ENCODE results near the gene TNRC6A.
A peak's percentile ranks its signal among the peaks of the same experiment; 100 is the strongest.
"Not testable (repeated sequence)": the region's sequence is repeated elsewhere in the genome, so short reads cannot be mapped to it uniquely, and the experiment has no call there.

The TNRC6A gene

DNA sequence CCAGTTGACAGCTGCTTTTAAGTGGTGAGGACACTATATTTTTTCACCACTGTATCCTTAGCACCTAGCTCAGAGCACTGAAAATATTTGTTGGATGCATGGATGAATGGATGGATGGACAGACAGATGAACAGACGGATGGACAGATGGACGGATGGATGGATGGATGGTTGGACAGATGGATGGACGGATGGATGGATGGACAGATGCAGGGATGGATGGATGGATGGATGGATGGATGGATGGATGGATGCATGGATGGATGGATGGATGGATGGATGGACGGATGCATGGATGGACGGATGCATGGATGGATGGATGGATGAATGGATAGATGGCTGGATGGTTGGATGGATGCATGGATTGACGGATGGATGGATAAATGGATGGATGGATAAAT lies 103.9 kb downstream of the TNRC6A start:
- in situ Hi-C loops (cut with HindIII; ENCODE audit: low pct_unique_long_range_greater_than_20kb, low sequenced_read_pairs), result no loop called here
- DNase-seq (ENCODE audit: low read depth in 1 of 2, low spot score in 1 of 2), result no peak
- TF ChIP-seq JUND (IDR thresholded peaks at IDR 0.05; ENCODE audit: low read depth), result no peak

DNA sequence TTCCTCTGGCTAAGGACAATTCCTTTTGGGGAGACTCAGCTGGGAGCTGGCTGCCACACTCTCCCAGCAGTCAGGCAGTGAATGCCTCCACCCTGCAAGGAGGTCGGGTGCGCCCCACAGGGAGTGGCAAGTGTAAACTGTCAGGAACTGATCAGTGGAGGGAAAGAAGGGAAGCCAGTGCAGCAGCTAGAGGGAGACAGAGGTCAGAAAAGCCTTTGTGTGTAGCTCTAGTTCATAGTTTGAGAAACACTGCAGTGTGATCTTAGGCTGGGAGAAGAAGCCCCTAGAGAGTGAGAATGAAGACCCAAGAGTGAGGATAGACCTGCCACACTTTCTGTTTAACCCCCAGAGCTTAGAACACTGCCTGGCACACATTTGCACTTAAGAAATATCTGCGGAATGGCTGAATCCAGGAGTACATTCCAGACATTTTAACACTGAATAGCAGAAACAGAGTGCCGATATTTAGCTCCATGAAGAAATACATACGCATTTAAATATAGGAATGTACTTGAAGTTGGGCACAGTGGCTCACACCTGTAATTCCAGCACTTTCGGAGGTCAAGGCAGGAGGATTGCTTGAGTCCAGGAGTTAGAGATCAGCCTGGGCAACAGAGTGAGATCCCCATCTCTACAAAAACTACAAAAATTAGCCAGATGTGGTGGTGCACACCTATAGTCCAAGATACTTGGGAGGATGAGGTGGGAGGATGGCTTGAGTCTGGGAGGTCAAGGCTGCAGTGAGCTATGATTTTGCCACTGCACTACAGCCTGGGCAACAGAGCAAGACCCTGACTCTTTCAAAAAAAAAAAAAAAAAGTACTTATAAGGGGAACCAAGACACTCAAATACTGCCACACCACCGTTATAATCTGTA lies 105.2 kb downstream of the TNRC6A start:
- peak; percentile 56 to 67 for DNase-seq (ENCODE audit: low read depth in 1 of 2, low spot score in 1 of 2)
- TF ChIP-seq JUND (IDR thresholded peaks at IDR 0.05; ENCODE audit: low read depth), result no peak

DNA sequence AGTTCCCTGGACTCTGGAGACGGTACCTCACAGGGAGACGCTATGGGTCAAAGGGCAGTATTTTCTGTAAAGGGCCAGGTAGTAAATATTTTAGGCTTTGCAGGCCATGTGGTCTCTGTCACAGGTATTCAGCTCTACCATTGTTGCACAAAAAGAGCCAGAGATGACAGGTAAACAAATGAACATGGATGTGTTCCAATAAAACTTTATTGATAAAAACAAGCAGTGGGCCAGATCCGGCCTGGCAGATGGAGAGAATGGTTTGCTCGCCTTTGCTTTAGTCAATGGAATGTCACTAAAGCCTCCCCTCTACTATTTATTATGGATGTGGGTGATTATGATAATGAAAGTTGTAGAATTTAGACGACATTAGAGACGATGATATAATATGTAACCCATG lies 107.4 kb downstream of the TNRC6A start:
- no peak for DNase-seq (ENCODE audit: low read depth in 1 of 2, low spot score in 1 of 2)
- TF ChIP-seq JUND (IDR thresholded peaks at IDR 0.05; ENCODE audit: low read depth), result no peak
- in situ Hi-C loops (cut with HindIII; ENCODE audit: low pct_unique_long_range_greater_than_20kb, low sequenced_read_pairs), result no loop called here

More for the DNA sequence above, 105.2 kb downstream of the TNRC6A start:
- in situ Hi-C loops (cut with HindIII; ENCODE audit: low pct_unique_long_range_greater_than_20kb, low sequenced_read_pairs), result no loop called here

DNA sequence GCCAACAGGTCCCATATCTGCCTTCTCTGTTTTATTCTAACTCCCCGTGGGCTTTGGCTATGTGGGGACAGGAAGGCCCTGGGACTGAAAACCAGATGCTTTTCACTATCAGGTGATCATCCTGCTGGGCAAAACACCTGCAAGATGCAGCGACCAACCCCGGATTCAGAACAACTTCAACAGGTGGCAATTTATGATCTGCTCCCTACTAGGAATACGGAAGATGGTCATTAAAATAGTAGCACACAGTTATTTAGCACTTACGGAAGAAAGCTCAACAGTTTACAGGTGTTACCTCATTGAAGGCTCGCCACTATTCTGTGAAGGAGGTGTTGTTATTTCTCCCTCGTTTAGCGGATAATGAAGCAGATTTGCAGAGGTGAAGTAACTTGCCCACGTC lies 108.5 kb downstream of the TNRC6A start:
- in situ Hi-C loops (cut with HindIII; ENCODE audit: low pct_unique_long_range_greater_than_20kb, low sequenced_read_pairs), result no loop called here
- no peak for TF ChIP-seq JUND (IDR thresholded peaks at IDR 0.05; ENCODE audit: low read depth)
- DNase-seq (ENCODE audit: low read depth in 1 of 2, low spot score in 1 of 2), result no peak

DNA sequence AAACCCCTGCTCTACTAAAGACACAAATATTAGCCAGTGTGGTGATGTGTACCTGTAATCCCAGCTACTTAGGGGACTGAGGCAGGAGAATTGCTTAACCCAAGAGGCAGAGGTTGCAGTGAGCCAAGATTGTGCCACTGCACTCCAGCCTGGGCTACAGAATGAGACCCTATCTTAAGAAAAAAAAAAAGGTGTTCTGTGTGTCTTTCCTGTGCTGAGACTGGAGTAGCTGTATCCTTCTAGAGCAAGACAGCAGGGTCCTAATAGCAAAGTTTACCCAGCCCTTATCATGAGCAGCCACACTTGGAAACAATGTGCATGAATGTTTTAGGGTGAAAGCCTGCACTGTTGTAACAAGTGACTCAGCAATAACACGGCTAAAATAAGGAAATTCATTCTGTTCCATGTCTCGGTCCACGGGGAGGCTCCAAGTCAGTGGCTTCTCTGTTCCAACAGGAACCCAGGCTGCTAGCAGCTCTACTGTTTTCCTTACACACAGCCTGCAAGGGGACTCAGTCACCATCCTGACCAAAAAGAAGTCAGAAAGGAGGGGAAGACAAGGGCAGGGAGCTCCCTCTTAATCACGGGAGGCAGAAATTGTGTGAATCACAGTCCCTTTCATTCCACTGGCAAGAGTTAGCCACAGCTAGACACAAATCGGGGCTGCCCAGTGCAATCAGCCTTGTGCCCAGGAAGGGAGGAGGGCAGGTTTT lies 109.3 kb downstream of the TNRC6A start:
- no peak for TF ChIP-seq JUND (IDR thresholded peaks at IDR 0.05; ENCODE audit: low read depth)
- peak in 1 of 2 experiments; percentile 25 for DNase-seq (ENCODE audit: low read depth in 1 of 2, low spot score in 1 of 2)
- in situ Hi-C loops (cut with HindIII; ENCODE audit: low pct_unique_long_range_greater_than_20kb, low sequenced_read_pairs), result no loop called here

DNA sequence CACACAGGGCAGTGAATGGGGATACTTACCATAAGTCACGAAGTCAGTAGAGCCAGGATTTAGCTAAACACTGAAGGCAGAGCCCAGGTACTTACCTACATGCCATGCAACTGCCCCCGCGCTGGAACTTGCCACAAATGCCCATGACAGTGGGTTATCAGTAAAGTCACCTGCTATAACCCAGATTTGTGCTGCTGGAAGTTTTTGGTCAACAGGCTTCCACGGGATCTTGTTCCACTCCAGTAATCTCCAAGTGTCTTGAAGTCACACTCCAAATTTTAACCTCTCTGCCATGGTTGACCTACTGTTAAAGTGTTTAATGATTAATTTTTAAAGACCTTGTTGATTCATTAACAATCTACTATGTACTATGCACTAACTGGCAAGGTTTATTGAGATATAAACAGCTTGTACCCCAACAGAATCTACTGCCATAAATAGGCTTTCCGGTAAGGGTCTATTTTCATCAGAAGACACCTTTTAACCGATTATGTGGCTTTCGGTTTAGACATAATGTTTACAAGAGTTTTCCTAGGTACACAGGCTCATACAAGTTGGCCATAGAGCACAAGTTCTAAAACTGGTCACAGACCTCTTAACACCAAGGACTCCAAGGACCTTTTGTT lies 110.0 kb downstream of the TNRC6A start:
- no peak for TF ChIP-seq JUND (IDR thresholded peaks at IDR 0.05; ENCODE audit: low read depth)
- in situ Hi-C loops (cut with HindIII; ENCODE audit: low pct_unique_long_range_greater_than_20kb, low sequenced_read_pairs), result no loop called here
- DNase-seq (ENCODE audit: low read depth in 1 of 2, low spot score in 1 of 2), result no peak

DNA sequence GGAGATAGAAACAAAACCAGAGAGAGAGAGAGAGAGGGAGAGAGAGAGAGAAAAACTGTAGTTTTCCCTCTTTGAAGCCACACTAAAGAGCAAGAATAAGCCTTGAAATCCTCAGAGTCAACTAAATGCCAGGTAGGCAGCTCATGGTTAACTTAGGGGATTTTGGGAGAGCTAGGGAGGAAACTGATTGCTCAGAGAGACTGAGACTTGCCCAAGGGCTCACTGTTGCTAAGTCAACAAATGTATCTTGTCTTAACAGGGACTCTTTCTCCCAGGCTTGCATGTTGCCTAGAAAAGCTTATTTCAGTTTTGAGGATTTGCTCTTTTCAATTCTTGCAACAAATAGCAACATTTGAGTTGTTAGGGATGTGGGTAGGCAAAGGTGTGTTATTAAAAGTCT lies 111.8 kb downstream of the TNRC6A start:
- in situ Hi-C loops (cut with HindIII; ENCODE audit: low pct_unique_long_range_greater_than_20kb, low sequenced_read_pairs), result no loop called here
- TF ChIP-seq JUND (IDR thresholded peaks at IDR 0.05; ENCODE audit: low read depth), result no peak
- no peak for DNase-seq (ENCODE audit: low read depth in 1 of 2, low spot score in 1 of 2)

DNA sequence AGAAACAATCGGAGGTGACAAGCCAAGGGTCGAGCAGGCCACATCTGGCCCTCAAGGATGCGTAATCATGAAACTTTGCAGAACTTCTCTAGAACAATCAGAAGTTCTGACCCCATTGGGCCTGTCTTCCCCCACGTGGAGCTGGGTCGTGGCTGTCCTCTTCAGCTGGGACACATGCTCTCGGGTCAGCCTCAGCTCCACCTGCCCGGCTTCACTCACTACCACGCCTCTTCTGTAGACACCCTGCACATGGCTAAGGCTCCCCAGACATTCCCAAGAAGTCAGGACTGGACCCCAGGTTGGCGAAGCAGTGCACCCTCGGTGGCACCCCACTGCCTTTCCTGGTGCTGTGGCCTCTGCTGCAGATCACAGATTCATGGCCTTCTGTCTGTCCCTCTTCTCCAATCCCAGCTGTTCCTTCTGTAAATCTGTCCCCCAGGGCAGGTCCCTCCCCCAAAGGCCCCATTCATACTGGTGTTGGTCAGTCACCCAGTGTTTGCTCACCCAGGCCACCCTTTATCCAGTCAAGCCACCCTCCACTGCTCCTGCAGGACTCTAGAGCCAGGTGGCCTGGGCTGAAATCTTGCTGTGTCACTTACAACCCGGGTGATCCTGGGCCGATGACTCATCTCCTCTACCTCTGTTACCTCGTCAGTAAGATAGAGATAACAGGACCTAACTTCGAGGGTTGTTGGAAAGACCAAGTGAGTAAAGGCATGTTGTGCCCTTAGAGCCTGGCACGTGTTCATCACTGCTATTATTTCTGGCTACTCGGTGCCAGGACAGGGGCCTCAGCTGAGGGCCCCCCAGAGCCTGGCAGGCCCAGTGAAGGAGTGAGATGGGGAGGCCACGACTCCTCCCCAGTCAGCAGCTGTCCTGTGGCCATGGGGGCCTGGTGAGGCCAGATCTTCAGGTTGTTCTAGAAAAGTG lies 114.9 kb downstream of the TNRC6A start:
- in situ Hi-C loops (cut with HindIII; ENCODE audit: low pct_unique_long_range_greater_than_20kb, low sequenced_read_pairs), result no loop called here
- no peak for TF ChIP-seq JUND (IDR thresholded peaks at IDR 0.05; ENCODE audit: low read depth)
- DNase-seq (ENCODE audit: low read depth in 1 of 2, low spot score in 1 of 2), result no peak

DNA sequence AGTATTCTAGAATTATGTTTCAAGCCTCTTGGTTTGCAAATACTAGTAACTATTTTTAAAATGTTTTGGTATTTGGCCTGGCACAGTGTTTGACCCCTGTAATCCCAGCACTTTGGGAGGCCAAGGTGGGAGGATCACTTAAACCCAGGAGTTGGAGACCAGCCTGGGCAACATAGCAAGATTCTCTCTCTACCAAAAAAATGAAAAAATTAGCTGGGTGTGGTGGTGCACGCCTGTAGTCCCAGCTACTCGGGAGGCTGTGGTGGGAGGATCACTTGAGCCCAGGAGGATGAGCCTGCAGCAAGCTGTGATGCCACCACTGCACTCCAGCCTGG lies 115.5 kb downstream of the TNRC6A start:
- in situ Hi-C loops (cut with HindIII; ENCODE audit: low pct_unique_long_range_greater_than_20kb, low sequenced_read_pairs); DNase-seq (ENCODE audit: low read depth in 1 of 2, low spot score in 1 of 2): not testable (repeated sequence)

DNA sequence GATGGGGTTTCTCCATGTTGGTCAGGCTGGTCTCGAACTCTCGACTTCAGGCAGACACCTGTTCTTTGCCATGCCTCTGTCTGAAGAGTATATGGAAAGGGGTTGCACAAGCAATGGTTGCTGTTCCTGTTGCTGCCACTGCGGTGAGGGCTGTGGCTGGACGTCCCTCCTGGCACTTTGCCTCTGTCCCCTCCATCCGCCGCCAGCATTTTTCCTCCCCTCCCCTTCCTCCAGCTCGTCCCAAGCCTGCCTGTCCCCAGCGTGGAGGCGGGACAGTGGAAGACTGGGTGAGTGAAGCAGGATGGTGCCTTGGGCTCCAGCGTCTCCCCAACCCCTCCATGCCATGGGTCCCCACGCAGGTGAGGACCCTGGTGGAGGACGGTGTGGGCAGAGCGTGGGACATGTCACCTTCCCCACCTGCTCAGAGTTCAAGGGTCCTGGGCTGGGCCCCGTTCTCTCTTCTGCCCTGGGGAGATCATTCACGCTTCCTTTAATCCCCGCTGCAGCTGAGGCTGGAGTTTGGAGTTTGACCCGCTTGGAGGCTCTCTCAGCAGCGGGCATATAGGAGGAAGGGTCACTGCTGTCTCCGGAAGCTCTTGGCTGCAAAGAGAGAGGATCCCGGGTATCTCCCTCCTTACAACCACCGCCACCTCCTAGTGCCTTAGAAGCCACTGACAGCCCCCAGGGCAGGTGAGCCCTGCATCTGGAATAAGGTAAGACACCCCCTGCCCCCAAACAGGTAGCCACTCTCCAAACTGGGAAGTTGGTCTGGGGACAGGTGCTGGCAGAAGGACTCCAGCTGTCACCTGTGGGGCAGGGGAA lies 116.5 kb downstream of the TNRC6A start, which contains the start of gene SLC5A11:
Gene SLC5A11, plus strand, starts transcription at position 238 of the 822 bp plus-strand sequence. CDS start 12,681 bp downstream, outside the sequence.
- no peak for DNase-seq (ENCODE audit: low read depth in 1 of 2, low spot score in 1 of 2)
- in situ Hi-C loops (cut with HindIII; ENCODE audit: low pct_unique_long_range_greater_than_20kb, low sequenced_read_pairs), result no loop called here
- TF ChIP-seq JUND (IDR thresholded peaks at IDR 0.05; ENCODE audit: low read depth), result no peak

DNA sequence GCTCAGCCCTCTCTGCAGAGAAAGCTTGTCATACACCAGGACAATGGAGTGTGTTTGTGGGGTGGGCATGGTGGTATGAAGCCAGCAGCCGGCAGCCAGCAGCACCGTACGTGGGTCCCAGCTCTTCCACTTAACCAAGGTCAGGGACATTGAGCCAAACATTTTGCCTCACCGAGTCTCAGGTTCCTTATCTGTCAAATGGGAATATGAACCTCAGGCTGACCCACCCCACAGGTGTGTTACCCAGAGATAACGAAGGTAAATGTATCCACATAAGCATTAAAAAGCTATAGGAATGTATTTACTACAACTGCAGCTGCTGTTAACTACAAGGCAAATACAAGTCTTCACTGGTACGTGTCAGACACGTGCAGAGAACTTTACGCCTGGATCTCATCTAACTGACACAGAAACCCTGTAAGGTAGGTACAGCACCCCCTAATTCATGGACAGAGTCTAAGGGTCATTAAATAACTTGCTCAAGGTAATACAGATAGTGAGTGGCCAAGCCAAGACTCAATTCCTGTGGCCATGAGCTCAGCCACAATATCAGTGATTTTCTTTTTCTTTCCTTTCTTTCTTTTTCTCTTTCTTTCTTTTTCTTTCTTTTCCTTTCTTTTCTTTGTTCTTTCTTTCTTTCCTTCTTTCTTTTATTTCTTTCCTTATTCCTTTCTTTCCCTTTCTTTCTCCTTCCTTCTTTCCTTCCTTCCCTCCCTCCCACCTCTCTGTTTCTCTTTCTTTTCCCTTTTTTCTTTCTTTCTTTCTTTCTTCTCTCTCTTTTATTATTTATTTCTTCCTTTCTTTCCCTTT lies 117.3 kb downstream of the TNRC6A start:
- in situ Hi-C loops (cut with HindIII; ENCODE audit: low pct_unique_long_range_greater_than_20kb, low sequenced_read_pairs), result no loop called here
- no peak for DNase-seq (ENCODE audit: low read depth in 1 of 2, low spot score in 1 of 2)
- no peak for TF ChIP-seq JUND (IDR thresholded peaks at IDR 0.05; ENCODE audit: low read depth)

Data from T47D (cell line).